Left ventricle myocardium superior (tissue), 1 donor: Measurements from ENCODE around the gene ZNF521. TPM values are rescaled to one million over a fixed set of nuclear protein-coding genes. Genes with fewer than 3 reads are reported as not detected.
A peak's percentile ranks its signal among the peaks of the same experiment; 100 is the strongest.

ENCODE experiments used
- ATAC-seq: fragments of 200-7000 bp; cut with Tn5 transposase; one replicate; pipeline ENCODE4 v1.9.1; 2020; ENCODE audit warnings: mild to moderate bottlenecking, moderate library complexity
- DNase-seq: peaks from one replicate; pipeline ENCODE4 v3.0.0-alpha.2; 2020
- intact Hi-C: fragments of 100-400 bp; cut with micrococcal nuclease; formaldehyde crosslinking; loops from one replicate; pipeline ENCODE4 v1.11.0; 2022
- total RNA-seq: library from RNA; stranded (reverse); fragmentation: NEBNext Ultra II Directional; extraction: Animal tissue kit (Norgen Biotek cat#: 25700); gene quantifications from one replicate; pipeline ENCODE4 v1.2.1, GENCODE V29; 2021
- donor health status: DM: no; HTN: yes; CAD: no; lungs with severe emphysema.

The ZNF521 gene
- total RNA-seq, 1 donor from 2014 or later: 28.8 TPM

GRCh38 chr18:25164211-25164847 is 187.6 kb downstream of the ZNF521 start:
- DNase-seq (no peak), ATAC-seq (peak; percentile 26)
- intact Hi-C loops: no loop called here

GRCh38 chr18:25153426-25153825 is 198.5 kb downstream of the ZNF521 start:
- DNase-seq (no peak), ATAC-seq (no peak)
- intact Hi-C loops: no loop called here

- DNase-seq (no peak), ATAC-seq (no peak)
- intact Hi-C loops: no loop called here
These were observed 204.0 kb downstream of the ZNF521 start for GRCh38 chr18:25147877-25148488.

- DNase-seq (no peak), ATAC-seq (no peak)
- intact Hi-C loops: no loop called here
These were observed 205.5 kb downstream of the ZNF521 start for GRCh38 chr18:25146512-25146910.

DNA sequence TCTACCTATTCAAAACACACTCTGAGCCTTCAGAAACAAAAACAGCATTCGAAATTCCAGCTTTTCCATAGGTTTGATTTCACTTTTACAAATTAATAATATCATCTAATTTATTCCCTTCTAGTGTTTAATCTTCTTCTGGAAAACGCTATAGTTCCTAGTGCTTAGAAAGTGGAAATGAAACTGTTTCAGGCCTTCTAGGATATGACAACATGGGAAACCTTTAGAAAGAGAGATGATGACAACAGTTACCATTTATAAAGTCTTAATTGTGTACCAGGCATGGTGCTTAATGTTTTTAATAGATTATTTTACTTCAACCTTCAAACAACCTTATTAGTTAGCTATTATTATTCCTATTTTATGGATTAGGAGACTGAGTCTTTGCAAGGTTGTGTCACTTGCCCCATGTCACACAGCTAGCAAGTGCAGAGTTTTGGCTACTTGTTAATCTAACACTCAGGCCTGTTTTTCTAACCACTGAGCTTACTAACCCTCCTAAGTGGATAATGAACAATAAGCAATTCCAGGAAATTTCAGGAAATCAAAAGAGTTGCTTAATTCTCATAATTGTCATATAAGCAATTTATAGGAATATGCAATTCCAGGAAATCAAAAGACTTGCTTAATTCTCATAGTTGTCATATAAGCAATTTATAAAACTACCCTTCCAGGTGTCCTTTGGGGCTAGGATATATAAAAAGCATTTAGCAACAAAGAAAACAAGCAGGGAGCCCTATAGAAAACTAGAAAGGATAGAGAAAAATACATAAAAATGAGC is 206.0 kb downstream of the ZNF521 start:
- ATAC-seq: no peak
- intact Hi-C loops: no loop called here
- no peak for DNase-seq

GRCh38 chr18:25144820-25145219 is 207.1 kb downstream of the ZNF521 start:
- peak; percentile 88 for ATAC-seq
- intact Hi-C loops: no loop called here
- DNase-seq: peak; percentile 40

DNA sequence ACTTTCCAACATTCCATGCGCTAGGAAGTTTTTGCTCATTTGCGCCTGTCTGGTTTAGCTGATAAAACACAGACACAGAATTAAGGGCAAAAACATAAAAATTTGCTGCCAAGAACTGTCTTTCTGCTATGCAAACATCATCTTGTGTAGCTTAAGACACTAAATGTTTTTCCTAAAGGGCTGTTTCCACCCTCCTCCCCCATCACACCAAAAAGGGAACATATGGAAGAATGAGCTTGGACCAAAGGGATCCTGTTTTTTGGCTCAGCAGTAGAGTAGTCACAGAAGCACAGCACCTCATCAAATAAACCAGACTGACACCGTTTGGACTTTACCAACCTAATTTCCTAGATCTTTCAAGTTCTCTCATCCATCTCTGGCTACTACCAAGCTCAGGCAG is 210.1 kb downstream of the ZNF521 start:
- ATAC-seq (no peak), DNase-seq (no peak)
- intact Hi-C loops: no loop called here

- no peak for ATAC-seq
- intact Hi-C loops: no loop called here
- no peak for DNase-seq
These were observed 210.6 kb downstream of the ZNF521 start for GRCh38 chr18:25141399-25141798.

DNA sequence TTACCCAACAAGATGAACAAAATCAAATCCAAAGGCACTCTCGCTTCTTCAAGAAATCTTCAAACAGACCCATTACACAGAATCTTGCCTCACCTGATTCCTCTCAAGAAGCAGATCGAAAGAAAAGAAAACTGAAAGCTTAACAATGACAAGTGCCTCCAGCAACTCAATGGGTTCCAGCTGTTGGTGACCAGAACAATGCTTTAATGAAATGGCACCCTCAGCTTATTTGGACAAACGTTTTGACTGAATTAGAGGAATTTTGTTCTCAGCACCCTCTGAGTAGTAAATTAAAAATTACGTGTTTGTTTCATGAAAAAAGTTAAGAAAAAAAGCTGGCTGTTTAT is 211.0 kb downstream of the ZNF521 start:
- no peak for ATAC-seq
- DNase-seq: no peak
- intact Hi-C loops: no loop called here

DNA sequence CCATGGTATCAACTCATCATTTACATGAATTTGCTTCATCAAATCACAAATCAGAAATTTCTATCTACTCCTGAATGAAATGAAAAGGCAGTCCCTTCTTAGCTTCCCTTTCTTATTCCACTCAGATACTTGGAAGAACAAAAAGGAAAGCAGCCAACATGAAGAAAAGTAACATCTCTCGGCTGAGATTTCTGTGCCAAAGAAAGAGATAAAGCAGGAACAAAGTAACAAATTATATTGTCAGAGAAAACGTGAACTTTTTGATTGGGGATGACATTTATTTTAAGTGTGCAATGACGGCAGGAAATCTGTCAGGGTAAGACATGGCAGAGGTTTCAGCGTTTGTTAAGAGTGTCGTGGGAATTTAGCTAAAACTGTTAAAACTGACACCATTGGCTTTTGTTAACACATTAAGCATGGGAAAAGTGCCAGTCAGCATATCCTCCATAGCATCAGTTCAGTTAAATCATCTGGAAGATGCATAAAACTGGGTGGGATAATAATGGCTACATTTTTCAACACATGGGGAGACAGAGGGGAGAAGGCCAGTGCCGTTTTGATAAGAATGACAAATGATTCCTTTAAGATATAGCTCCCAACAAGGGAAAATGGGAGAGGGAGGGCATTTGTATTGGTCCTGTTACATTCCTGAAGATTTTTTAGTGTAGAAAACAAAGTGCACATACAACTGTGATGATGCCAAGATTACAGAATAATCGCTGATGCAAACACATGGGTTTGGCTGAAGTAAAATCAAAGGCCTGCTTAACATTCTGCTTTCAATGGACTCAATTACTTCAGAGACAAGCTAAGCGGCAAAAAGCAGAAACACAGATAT is 211.6 kb downstream of the ZNF521 start:
- ATAC-seq (no peak), DNase-seq (no peak)
- intact Hi-C loops: no loop called here

GRCh38 chr18:25137197-25137472 is 214.8 kb downstream of the ZNF521 start:
- DNase-seq (no peak), ATAC-seq (peak; percentile 85)
- intact Hi-C loops: no loop called here

DNA sequence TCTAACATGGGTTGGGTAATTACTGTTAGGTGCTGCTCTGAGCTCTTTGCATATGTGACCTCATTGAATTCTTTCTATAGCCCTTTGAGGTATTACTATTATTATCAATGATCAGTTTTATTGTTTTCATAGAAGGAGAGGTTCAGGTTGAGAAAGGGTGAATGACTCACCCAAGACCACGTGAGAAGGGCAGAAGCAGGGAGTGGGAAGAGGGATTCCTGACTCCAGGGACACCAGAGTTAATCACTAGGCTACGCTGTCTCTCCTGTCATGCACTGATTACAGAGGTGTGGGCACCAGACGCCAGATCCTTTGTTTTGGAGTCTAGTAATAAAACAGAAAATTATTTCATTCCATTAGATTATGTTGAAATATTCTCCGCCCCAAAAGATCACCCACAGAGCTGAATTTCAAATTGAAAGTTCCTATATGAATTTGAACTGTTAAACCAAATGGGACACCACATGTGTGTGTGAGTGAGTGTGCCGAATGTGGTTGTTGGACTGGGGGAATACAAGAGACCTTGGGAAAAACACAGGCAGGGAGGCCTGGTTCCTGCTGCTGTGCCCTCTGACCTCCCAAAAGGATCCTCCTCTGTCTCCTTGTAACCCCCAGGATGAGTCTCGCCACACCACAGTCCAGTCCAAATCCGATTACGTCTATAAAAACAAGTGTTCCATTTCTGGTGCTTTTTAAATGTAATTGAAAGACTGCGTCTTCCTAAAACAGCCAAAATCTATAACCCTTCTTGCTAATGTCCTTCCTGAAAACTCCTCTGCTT is 215.4 kb downstream of the ZNF521 start:
- intact Hi-C loops: no loop called here
- ATAC-seq: peak; percentile 86
- peak; percentile 24 for DNase-seq

- ATAC-seq (peak; percentile 18), DNase-seq (no peak)
- intact Hi-C loops: no loop called here
These were observed 217.1 kb downstream of the ZNF521 start for GRCh38 chr18:25134861-25135260.

- no peak for DNase-seq
- ATAC-seq: no peak
- intact Hi-C loops: no loop called here
These were observed 218.1 kb downstream of the ZNF521 start for GRCh38 chr18:25133879-25134278.

- intact Hi-C loops: no loop called here
- no peak for DNase-seq
- ATAC-seq: no peak
These were observed 219.0 kb downstream of the ZNF521 start for GRCh38 chr18:25132786-25133496.

GRCh38 chr18:25126751-25127150 is 225.2 kb downstream of the ZNF521 start:
- DNase-seq: no peak
- no peak for ATAC-seq
- intact Hi-C loops: no loop called here

DNA sequence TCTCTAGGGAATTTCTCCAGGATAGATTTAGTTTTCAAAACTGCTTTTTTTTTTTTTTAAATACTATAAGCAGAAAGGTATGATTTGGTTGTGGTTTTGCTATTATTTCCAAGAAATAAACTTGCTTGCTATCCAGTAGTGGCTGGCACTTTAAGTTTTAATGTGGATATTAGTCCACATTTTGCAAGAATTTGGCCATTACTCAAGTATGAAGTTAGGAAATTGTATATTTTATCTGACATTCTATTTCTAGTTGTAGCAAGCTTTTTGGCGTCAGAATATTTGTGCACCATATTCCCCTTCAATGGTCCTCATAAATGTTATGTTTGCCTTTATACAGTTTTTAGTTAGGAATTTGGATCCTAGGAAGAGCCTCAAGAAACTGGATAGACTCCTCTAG is 226.3 kb downstream of the ZNF521 start:
- no peak for DNase-seq
- no peak for ATAC-seq
- intact Hi-C loops: no loop called here

DNA sequence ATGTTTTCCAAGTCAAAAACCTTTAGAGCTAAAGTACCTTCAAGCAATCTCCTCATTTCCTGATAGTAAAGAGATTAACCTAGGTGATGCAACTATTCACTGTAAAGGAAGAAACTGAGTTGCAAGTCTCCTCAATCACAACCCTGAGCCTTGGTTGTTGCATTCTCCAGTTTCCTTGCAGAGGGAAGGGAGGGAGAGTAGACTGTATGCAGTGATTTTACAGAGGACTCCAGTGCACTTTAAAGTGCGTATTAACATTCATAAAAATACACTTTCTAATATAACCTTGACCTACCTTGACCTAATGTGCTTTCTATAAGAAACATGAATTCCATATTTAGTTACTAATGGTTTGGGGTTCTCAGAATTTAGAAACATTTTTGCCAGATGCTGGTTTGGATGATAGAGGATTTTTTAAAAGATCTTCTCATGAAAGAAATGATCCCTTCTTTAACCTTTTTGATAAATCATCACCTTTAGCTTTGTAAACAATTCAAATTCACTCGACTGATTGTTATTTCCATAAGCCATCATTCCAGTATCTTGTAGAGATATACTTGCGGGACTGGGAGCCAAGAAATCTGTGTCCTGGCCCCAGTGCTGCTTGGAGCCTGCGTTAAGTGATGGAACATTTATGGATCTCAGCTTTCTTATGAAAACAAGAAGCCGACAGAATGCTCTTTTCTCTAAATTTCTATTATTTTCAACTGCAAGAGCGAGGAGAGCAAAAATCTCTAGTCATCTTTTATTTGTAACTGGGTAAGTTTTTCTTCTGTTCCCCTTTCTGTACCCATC is 228.3 kb downstream of the ZNF521 start:
- ATAC-seq (peak; percentile 35), DNase-seq (peak; percentile 24)
- intact Hi-C loops: no loop called here
